Measurements from ENCODE around the gene S100Z. TPM values are rescaled to one million over a fixed set of nuclear protein-coding genes. Genes with fewer than 3 reads are reported as not detected.

S100Z gene
- total and polyA plus RNA-seq, 9 of the 15 experiments (the other 6 are each of a cell fraction or from before 2014, with no cell fraction given), result 0.15 to 0.42 (median 0.20) TPM; not detected in 6

GRCh38 chr5:76947082-76947503 lies 97.3 kb downstream of the S100Z start (continued):
- TF ChIP-seq NRF1 (conservative IDR thresholded peaks at IDR 0.05 in 1 of 2, IDR thresholded peaks at IDR 0.05 in 1 of 2) (no peak), NELFE (IDR thresholded peaks at IDR 0.05; ENCODE audit: insufficient read depth, insufficient read length) (no peak), TARDBP (IDR thresholded peaks at IDR 0.05) (no peak), MECOM (CRISPR knock-in tag; IDR thresholded peaks at IDR 0.05) (no peak), POLR2A (conservative IDR thresholded peaks at IDR 0.05) (no peak), MAFG (tag; conservative IDR thresholded peaks at IDR 0.05) (no peak), SAFB2 (IDR thresholded peaks at IDR 0.05; ENCODE audit: borderline replicate concordance, low read depth, low read length, severe bottlenecking) (no peak), PHB (CRISPR knock-in tag; IDR thresholded peaks at IDR 0.05) (no peak), GTF3C2 (IDR thresholded peaks at IDR 0.05; ENCODE audit: borderline replicate concordance, extremely low read depth, insufficient read length) (no peak), SMARCC2 (IDR thresholded peaks at IDR 0.05; ENCODE audit: low read depth) (0 out of 2 replicates have a peak, but pooled peaks have one; percentile 40), ZNF311 (CRISPR knock-in tag; IDR thresholded peaks at IDR 0.05) (no peak), SP2 (IDR thresholded peaks at IDR 0.05; ENCODE audit: extremely low read depth, low read depth, low read length, poor library complexity, severe bottlenecking) (no peak), ZNF592 (IDR thresholded peaks at IDR 0.05) (no peak), KDM1A (IDR thresholded peaks at IDR 0.05) (no peak), ESRRB (CRISPR knock-in tag; IDR thresholded peaks at IDR 0.05; ENCODE audit: borderline replicate concordance) (no peak), GTF2F1 (IDR thresholded peaks at IDR 0.05; ENCODE audit: low read depth, low read length) (no peak), RFX5 (IDR thresholded peaks at IDR 0.05; ENCODE audit: low read depth, low read length) (no peak), ELK3 (CRISPR knock-in tag; IDR thresholded peaks at IDR 0.05) (no peak), MITF (IDR thresholded peaks at IDR 0.05) (no peak), OTX1 (CRISPR knock-in tag; IDR thresholded peaks at IDR 0.05) (no peak), ZC3H11A (IDR thresholded peaks at IDR 0.05; ENCODE audit: low read depth, low read length) (no peak), CCAR2 (IDR thresholded peaks at IDR 0.05; ENCODE audit: low read depth, low read length) (no peak)
